Natural killer cell treated with Interleukin-12 subunit alpha and Interleukin-12 subunit beta and Interleukin-15 and Interleukin-18, amount 100 ng/mL, for 72 hours (primary cell): Measurements from ENCODE around the gene ASB15. TPM values are rescaled to one million over a fixed set of nuclear protein-coding genes. Genes with fewer than 3 reads are reported as not detected.
A peak's percentile ranks its signal among the peaks of the same experiment; 100 is the strongest.

Experiments used
- ATAC-seq, 2 donors: fragments of 150-1000 bp; cut with Tn5 transposase in 1 of 2; sonication (Bioruptor Pico), chemical (Tn5 transposase) in 1 of 2; 2 replicates each; pipeline ENCODE4 v1.10.0; 2021
- DNase-seq: peaks from one replicate; pipeline ENCODE4 v3.0.0; 2022; ENCODE audit warnings: low spot score
- H3K27ac Mint-ChIP-seq, 2 donors: 1 replicate in 1 of 2; 2 replicates in 1 of 2; pipeline ENCODE4 v1.8.0; 2022; ENCODE audit warnings: mixed read lengths in 2 of 2, mild to moderate bottlenecking in 1 of 2, moderate library complexity in 1 of 2
- H3K27me3 Mint-ChIP-seq, 2 donors: 1 replicate in 1 of 2; 2 replicates in 1 of 2; pipeline ENCODE4 v1.8.0; 2022; ENCODE audit warnings: mixed read lengths in 2 of 2
- H3K36me3 Mint-ChIP-seq: one replicate; pipeline ENCODE4 v1.8.0; 2022; ENCODE audit warnings: mixed read lengths
- H3K4me1 Mint-ChIP-seq, 2 donors: 1 replicate in 1 of 2; 2 replicates in 1 of 2; pipeline ENCODE4 v1.8.0; 2022; ENCODE audit warnings: low read depth in 2 of 2, mixed read lengths in 2 of 2, mild to moderate bottlenecking in 1 of 2
- H3K4me3 Mint-ChIP-seq: one replicate; pipeline ENCODE4 v1.8.0; 2022; ENCODE audit warnings: mixed read lengths
- H3K9me3 Mint-ChIP-seq: 2 replicates; pipeline ENCODE4 v1.8.0; 2022; ENCODE audit warnings: mixed read lengths
- total RNA-seq, 2 donors: library from RNA; stranded (reverse); gene quantifications; one replicate each; pipeline ENCODE4 v1.2.3, GENCODE V29; 2022

The ASB15 gene
- total RNA-seq, 2 donors from 2014 or later: not detected

DNA sequence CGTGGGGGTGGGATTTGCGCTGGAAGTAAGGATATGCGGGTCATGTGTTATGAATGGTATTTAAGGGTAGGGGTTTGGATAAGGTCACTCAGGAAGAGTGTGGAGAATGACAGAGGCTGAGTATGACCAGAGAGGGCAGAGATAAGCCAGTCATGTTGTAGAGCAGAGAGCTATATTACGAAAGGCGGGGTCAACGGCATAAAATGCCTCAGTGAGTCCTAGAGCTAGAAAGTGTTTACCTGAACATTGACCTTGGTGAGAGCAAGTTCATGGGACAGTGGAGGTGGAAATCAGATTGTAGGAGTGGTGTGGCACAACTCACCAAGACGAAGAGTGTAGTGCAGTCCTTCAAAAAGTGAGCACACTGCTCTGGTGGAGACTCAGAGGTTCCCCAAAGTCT is 67.9 kb downstream of the ASB15 start:
- DNase-seq (no peak), ATAC-seq (no peak)
- Mint-ChIP-seq H3K9me3 (no peaks in the 10 kb centered on the region), H3K4me1 (no peaks in the 10 kb centered on the region), H3K36me3 (no peaks in the 10 kb centered on the region), H3K4me3 (no peak overlapping the region), H3K27me3 (peaks cover 4 to 7% of the 10 kb centered on the region in 2 donors), H3K27ac (no peak overlapping the region)

DNA sequence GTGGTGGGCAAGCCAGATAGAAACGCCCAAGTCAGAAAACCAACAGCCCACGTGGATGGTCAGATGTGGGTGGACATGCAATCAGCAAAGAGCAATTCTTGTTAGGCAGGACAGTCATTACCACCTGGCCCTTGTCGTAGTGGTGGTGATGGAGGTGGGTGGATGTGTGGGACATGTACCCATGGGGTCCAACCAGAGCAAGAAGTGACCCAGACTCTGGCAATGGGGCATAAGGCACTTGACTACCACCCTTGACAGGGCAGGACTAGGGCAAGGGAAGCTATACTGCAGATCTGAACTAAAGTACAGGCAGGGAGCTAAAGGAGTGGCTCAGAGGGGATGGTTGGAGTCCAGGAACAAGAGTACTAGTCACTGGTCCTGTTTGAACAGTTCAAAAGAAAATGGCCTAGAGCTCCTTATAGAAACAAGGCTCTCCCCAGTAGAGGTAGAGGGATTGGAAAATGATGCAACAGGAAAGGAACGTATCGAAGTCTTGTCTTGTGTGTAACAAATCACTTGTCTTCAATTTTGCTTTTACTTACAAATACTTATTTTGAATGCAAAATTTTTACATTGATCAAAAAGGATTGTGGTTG is 71.6 kb downstream of the ASB15 start:
- peaks cover 0 to 5% of the 10 kb centered on the region in 2 donors for H3K27me3 Mint-ChIP-seq
- H3K4me1 Mint-ChIP-seq: no peaks in the 10 kb centered on the region
- no peak overlapping the region for H3K4me3 Mint-ChIP-seq
- H3K36me3 Mint-ChIP-seq: no peaks in the 10 kb centered on the region
- no peak for DNase-seq
- no peaks in the 10 kb centered on the region for H3K9me3 Mint-ChIP-seq
- peak in 1 of 2 donors; percentile 11 for ATAC-seq
- no peak overlapping the region for H3K27ac Mint-ChIP-seq

DNA sequence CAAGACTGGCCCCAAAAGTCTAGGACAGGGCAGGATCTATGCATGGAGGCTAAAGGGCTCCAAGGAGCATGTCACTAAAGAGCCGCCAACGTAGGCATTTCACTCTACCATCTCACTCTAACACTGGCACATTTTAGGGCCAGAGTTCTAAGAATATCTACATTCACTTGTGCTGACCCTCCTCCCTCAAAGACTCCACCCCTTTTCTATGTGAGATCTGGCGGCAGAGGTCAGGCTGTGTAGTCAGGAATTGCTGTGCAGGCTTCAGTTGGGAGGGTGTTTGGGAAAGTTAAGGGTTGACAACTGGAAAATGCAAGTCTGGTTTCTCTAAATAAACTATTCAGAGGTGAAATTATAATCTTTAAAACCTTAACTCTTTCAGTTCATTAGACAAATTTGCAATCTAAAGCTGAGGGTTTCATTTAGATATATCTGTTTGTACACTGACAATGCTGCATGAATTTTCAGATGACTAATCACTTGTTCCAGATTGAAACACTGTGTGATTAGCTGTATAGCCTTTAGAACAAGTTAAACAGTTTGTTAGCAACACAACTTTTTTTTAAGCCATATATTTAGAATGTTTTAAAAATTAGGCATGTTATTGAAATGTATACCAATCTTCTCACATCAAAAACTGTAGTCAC is 72.3 kb downstream of the ASB15 start:
- Mint-ChIP-seq H3K36me3 (no peaks in the 10 kb centered on the region), H3K4me1 (no peaks in the 10 kb centered on the region), H3K27ac (no peak overlapping the region), H3K4me3 (no peak overlapping the region), H3K9me3 (no peaks in the 10 kb centered on the region), H3K27me3 (peaks cover 0 to 5% of the 10 kb centered on the region in 2 donors)
- ATAC-seq (no peak), DNase-seq (no peak)

DNA sequence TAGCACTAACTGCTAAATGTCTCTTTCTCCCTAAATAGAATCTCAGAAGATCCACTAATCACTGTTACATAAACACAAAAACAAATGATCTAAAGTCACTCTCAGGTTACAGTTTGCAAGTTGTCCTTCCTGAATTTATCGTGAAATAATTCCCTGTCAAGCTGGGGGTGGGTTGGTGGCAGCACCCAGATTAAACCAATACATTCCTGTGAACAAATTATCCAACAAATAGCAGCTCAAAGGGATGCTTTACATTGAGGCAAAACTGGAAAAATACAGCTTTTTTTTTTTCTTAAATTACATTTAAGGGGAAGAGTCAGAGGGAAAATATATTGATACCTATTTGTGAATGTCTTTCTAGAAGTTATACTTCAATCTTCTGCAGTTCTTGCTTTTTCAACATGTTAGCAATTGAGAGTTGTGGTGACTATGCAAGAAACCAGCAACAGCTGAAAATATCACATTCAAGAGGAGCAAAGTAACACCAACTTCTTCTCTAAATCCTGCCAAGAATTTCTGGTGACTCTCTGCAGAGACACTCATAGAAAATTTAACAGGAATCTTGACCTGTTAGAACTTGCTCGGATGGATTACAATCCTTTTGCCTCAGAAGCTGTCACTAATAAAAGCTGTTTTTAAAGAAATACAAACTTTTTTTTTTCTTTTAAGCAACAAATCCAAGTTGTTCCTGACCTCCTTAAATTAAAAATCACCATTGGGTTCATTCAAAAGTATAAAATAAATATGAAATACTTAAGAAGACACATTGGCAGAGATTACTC is 73.0 kb downstream of the ASB15 start:
- Mint-ChIP-seq H3K4me3 (no peak overlapping the region), H3K36me3 (no peaks in the 10 kb centered on the region), H3K27me3 (peaks cover 0 to 5% of the 10 kb centered on the region in 2 donors), H3K4me1 (no peaks in the 10 kb centered on the region), H3K27ac (no peak overlapping the region), H3K9me3 (no peaks in the 10 kb centered on the region)
- DNase-seq: no peak
- no peak for ATAC-seq

DNA sequence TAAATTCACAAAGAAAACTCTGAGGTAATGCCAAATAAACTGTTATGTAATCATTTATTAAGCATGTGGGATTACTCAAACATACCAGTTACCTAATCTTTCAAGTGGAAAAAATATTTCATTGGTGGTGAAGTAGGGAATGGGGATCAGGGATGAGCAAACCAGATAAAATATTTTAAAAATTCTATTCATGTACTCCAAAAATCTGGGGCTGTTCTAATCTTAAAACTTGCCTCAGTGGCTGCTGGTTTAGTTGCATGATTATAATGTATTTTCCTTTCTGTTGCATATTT is 73.5 kb downstream of the ASB15 start:
- DNase-seq (no peak), ATAC-seq (no peak)
- H3K27ac Mint-ChIP-seq: no peak overlapping the region
- H3K27me3 Mint-ChIP-seq: peaks cover 0 to 5% of the 10 kb centered on the region in 2 donors
- H3K4me3 Mint-ChIP-seq: no peak overlapping the region
- no peaks in the 10 kb centered on the region for H3K4me1 Mint-ChIP-seq
- H3K9me3 Mint-ChIP-seq: no peaks in the 10 kb centered on the region
- H3K36me3 Mint-ChIP-seq: no peaks in the 10 kb centered on the region

DNA sequence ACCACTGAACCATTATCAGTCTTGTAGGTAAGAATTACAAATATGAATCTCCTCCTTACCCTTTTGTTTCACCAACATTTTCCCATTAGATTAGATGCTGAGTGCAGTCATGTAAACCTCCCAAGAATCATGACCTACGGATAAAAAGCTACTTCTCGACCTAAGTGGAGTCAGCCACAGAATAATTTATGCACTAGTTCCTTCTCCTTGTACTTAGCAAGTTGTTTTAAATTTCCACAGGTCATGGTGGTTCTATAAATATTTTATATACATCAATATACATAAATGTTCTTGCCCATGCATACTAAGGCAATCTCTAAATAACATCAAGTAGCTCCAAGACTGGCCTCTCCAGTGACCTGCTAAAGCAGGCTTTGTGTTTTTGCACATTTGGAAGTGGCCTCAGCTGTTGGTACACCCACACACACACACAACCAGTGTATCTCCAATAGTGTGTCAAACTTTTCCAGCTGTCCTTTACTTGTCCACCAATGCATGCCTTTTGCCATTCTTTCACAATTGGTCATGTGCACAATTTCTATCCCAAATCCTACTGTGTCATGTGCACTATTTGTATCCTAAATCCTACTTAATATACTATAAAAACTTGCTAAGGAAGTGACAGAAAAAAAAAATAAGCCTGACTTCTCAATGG is 75.6 kb downstream of the ASB15 start:
- no peak for DNase-seq
- no peak overlapping the region for H3K4me3 Mint-ChIP-seq
- no peaks in the 10 kb centered on the region for H3K36me3 Mint-ChIP-seq
- H3K4me1 Mint-ChIP-seq: no peaks in the 10 kb centered on the region
- H3K27me3 Mint-ChIP-seq: no peaks in the 10 kb centered on the region
- no peak for ATAC-seq
- H3K9me3 Mint-ChIP-seq: no peaks in the 10 kb centered on the region
- no peak overlapping the region for H3K27ac Mint-ChIP-seq

DNA sequence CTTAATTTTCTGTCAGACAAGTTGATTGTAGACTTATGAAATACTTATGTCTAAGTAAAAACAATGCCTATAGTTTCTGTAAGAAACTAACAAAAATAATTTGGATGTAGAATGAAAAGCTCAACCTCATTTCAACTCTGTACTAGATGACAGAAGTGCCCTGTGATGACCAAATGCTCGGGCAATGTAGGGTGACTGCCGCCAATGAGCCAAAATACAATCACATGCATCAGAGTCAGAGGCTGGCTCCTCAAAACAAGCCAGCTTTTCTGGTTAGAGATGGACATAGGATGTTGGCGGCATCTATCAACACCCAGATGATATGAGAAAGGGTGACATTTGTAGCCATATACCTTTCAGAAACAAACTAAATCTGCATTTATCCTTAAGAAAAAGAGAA is 78.0 kb downstream of the ASB15 start:
- H3K36me3 Mint-ChIP-seq: no peaks in the 10 kb centered on the region
- no peaks in the 10 kb centered on the region for H3K27me3 Mint-ChIP-seq
- H3K9me3 Mint-ChIP-seq: no peaks in the 10 kb centered on the region
- no peaks in the 10 kb centered on the region for H3K4me1 Mint-ChIP-seq
- H3K4me3 Mint-ChIP-seq: no peak overlapping the region
- no peak for ATAC-seq
- DNase-seq: no peak
- H3K27ac Mint-ChIP-seq: no peak overlapping the region

DNA sequence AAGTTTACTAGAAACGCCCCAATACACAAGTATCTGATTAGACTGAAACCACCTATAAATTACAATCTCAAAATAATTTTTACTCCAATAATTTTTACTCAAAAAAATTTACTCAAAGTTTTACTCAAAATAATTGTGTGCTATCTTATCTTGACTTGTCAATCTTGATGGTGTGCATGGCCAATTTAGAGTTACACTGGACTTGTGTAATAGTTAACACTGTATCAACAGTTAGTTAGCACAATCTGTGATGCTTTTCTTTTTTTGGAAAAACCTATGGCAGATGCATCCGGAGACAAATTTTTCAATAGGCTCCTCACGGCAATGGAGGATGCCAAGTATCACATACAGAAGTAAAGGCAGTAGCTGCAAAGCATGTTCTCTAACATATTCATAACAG is 79.0 kb downstream of the ASB15 start:
- H3K27ac Mint-ChIP-seq: no peak overlapping the region
- no peaks in the 10 kb centered on the region for H3K4me1 Mint-ChIP-seq
- no peak for DNase-seq
- ATAC-seq: no peak
- no peaks in the 10 kb centered on the region for H3K36me3 Mint-ChIP-seq
- no peak overlapping the region for H3K4me3 Mint-ChIP-seq
- H3K27me3 Mint-ChIP-seq: no peaks in the 10 kb centered on the region
- H3K9me3 Mint-ChIP-seq: no peaks in the 10 kb centered on the region

DNA sequence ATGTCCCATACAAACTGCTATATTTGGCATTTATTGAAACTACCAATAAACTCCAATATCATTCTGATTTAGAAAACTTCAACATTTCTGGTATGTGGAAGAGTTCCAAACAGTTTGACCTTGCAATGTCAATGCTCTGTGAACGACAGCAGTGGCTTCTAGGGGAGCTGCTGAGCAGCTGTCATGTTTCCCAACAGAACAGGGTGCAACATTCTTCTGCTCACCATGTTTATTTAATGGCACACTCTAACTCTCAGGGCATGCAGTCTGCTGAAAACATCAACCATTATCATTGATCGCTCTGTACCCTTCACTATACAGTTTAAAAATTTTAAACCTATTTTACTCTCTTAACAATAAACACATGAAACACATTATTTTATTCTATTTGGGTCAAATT is 79.9 kb downstream of the ASB15 start:
- H3K4me1 Mint-ChIP-seq: no peaks in the 10 kb centered on the region
- H3K27ac Mint-ChIP-seq: no peak overlapping the region
- no peaks in the 10 kb centered on the region for H3K27me3 Mint-ChIP-seq
- no peak overlapping the region for H3K4me3 Mint-ChIP-seq
- ATAC-seq: no peak
- no peaks in the 10 kb centered on the region for H3K9me3 Mint-ChIP-seq
- no peak for DNase-seq
- no peaks in the 10 kb centered on the region for H3K36me3 Mint-ChIP-seq

DNA sequence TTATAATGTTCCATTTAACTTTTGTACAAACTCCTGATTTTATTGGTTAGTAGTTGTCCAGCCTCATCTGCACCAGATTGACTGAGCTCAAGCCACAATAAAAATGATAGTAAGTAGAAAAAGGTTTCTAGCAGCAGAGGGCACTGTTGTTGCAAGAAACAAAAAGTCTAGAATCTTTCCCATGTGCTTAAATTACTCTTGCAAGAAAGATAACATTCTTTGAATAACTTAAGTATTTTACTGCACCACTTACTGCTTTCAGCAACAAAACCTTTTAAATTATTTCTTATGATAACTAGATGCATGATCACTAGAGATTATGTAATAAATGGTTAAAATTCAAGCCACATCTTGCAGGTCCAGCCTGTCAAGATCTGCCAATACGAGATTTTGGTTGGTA is 81.1 kb downstream of the ASB15 start:
- no peak overlapping the region for H3K27ac Mint-ChIP-seq
- H3K36me3 Mint-ChIP-seq: no peaks in the 10 kb centered on the region
- no peaks in the 10 kb centered on the region for H3K27me3 Mint-ChIP-seq
- no peak overlapping the region for H3K4me3 Mint-ChIP-seq
- no peaks in the 10 kb centered on the region for H3K4me1 Mint-ChIP-seq
- no peaks in the 10 kb centered on the region for H3K9me3 Mint-ChIP-seq
- DNase-seq: no peak
- ATAC-seq: no peak

DNA sequence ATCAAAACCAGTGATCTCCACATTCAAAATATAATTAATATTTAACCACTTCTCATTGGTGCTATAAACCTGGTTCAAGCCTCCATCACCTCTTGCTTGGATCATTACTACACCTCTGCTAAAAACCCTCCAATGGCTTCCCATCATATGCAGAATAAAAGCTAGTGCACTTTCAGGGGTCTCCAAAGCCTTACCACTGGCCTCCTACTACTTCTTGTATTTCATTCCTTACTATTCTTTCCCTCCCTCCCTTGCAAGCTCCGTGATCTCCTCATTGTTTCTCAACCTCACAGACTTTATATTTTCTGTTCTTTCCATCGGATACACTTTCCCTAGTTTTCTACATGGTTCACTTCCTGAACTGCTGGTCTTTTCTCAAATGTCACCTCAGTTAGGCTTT is 85.5 kb downstream of the ASB15 start:
- Mint-ChIP-seq H3K27ac (no peak overlapping the region), H3K4me1 (no peaks in the 10 kb centered on the region)
- no peak for ATAC-seq

DNA sequence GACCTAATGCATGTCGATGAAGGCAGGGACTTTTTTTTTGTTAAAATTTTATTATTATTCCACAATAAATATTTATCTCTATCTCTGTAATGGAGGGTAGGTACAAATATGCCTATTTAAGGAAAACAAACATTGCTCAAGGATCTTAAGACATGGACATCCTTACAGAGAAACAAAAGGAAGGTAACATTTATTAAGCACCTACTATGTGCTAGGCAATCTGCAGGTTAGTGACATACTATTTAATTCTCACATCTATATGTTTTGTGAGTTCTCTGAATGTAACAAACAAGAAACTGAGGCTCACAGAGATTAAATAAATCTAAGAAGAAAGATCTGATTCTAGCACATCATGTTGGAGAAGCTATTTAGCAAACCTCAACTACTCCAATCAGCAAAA is 86.1 kb downstream of the ASB15 start:
- ATAC-seq: no peak
- Mint-ChIP-seq H3K4me1 (no peaks in the 10 kb centered on the region), H3K36me3 (no peaks in the 10 kb centered on the region), H3K27ac (no peak overlapping the region), H3K27me3 (no peaks in the 10 kb centered on the region), H3K4me3 (no peak overlapping the region), H3K9me3 (no peaks in the 10 kb centered on the region)
- DNase-seq: no peak

More for the DNA sequence above, 85.5 kb downstream of the ASB15 start:
- no peak for DNase-seq
- H3K36me3 Mint-ChIP-seq: no peaks in the 10 kb centered on the region
- no peak overlapping the region for H3K4me3 Mint-ChIP-seq
- no peaks in the 10 kb centered on the region for H3K9me3 Mint-ChIP-seq
- H3K27me3 Mint-ChIP-seq: no peaks in the 10 kb centered on the region
